HG03196 (cell line): ENCODE measurements around the gene PTPRM.
"Not testable (repeated sequence)": the region's sequence is repeated elsewhere in the genome, so short reads cannot be mapped to it uniquely, and the experiment has no call there.

ENCODE experiments used
- ATAC-seq: cut with Tn5 transposase; IDR thresholded peaks from one replicate; pipeline ENCODE4 v1.9.1; 2021; ENCODE audit not compliant: unreplicated experiment

The PTPRM gene

GRCh38 chr18:8031496-8031895, 464.4 kb downstream of the PTPRM start:
- no peak for ATAC-seq

- ATAC-seq: no peak
Observed at GRCh38 chr18:8034674-8035073, 467.6 kb downstream of the PTPRM start.

GRCh38 chr18:8036551-8036950, 469.4 kb downstream of the PTPRM start:
- no peak for ATAC-seq

GRCh38 chr18:8037296-8037695, 470.2 kb downstream of the PTPRM start:
- no peak for ATAC-seq

- ATAC-seq: no peak
Observed at GRCh38 chr18:8040021-8040420, 472.9 kb downstream of the PTPRM start.

- ATAC-seq: no peak
Observed at GRCh38 chr18:8041526-8042111, 474.5 kb downstream of the PTPRM start.

GRCh38 chr18:8044004-8044403, 476.9 kb downstream of the PTPRM start:
- no peak for ATAC-seq

GRCh38 chr18:8045160-8045883, 478.2 kb downstream of the PTPRM start:
- ATAC-seq: no peak

- ATAC-seq: no peak
Observed at GRCh38 chr18:8045884-8046281, 478.8 kb downstream of the PTPRM start.

GRCh38 chr18:8046441-8046840, 479.3 kb downstream of the PTPRM start:
- no peak for ATAC-seq

GRCh38 chr18:8049147-8049546, 482.0 kb downstream of the PTPRM start:
- no peak for ATAC-seq

GRCh38 chr18:8050616-8051329, 483.7 kb downstream of the PTPRM start:
- ATAC-seq: no peak

- no peak for ATAC-seq
Observed at GRCh38 chr18:8051453-8051852, 484.3 kb downstream of the PTPRM start.

GRCh38 chr18:8052237-8052701, 485.2 kb downstream of the PTPRM start:
- no peak for ATAC-seq

GRCh38 chr18:8056723-8057122, 489.6 kb downstream of the PTPRM start:
- no peak for ATAC-seq

GRCh38 chr18:8063152-8063551, 496.0 kb downstream of the PTPRM start:
- ATAC-seq: not testable (repeated sequence)

- ATAC-seq: no peak
Observed at GRCh38 chr18:8063733-8064132, 496.6 kb downstream of the PTPRM start.

GRCh38 chr18:8065284-8065683, 498.2 kb downstream of the PTPRM start:
- ATAC-seq: no peak

GRCh38 chr18:8065773-8066172, 498.7 kb downstream of the PTPRM start:
- no peak for ATAC-seq

- no peak for ATAC-seq
Observed at GRCh38 chr18:8069708-8070107, 502.6 kb downstream of the PTPRM start.

- ATAC-seq: no peak
Observed at GRCh38 chr18:8073167-8073566, 506.1 kb downstream of the PTPRM start.

- no peak for ATAC-seq
Observed at GRCh38 chr18:8080092-8080491, 513.0 kb downstream of the PTPRM start.
